Esophagus squamous epithelium (tissue), 5 donors: ENCODE results near the gene CORIN. TPM values are rescaled to one million over a fixed set of nuclear protein-coding genes. Genes with fewer than 3 reads are reported as not detected.

Source experiments
- DNase-seq: peaks from one replicate; lab custom pipeline; 2025; lab: John Stamatoyannopoulos, UW
- H3K27ac ChIP-seq, 4 donors: fragments of 200-600 bp; sonication (generic); one replicate each; pipeline ENCODE4 v1.5.1; 2016 to 2019; ENCODE audit warnings: mild to moderate bottlenecking in 1 of 4
- H3K27me3 ChIP-seq, 4 donors: fragments of 200-600 bp; sonication (generic); 1 replicate in 3 of 4; 2 replicates in 1 of 4; pipeline versions ENCODE4 v1.5.1 to v1.6.0; 2017 to 2021; ENCODE audit warnings: antibody characterized with exemption in 1 of 4
- H3K36me3 ChIP-seq, 3 donors: fragments of 200-600 bp; sonication (generic); one replicate each; pipeline ENCODE4 v1.5.1; 2016 to 2019
- H3K4me1 ChIP-seq, 3 donors: fragments of 200-600 bp; sonication (generic); one replicate each; pipeline ENCODE4 v1.5.1; 2017 to 2019
- H3K4me3 ChIP-seq, 4 donors: fragments of 200-600 bp; sonication (generic); 1 replicate in 3 of 4; 2 replicates in 1 of 4; pipeline ENCODE4 v1.5.1; 2016 to 2019; ENCODE audit warnings: mild to moderate bottlenecking in 2 of 4, moderate library complexity in 1 of 4
- H3K9me3 ChIP-seq, 3 donors: fragments of 200-600 bp; sonication (generic); one replicate each; pipeline ENCODE4 v1.5.1; 2016 to 2019
- CTCF ChIP-seq, 6 experiments: fragments of 450-650 bp in 4 of 6; fragments of 200-600 bp in 2 of 6; sonication (generic) in 2 of 6; IDR thresholded peaks; one replicate each; pipeline ENCODE4 v1.5.1; 2016 to 2019; ENCODE audit warnings: antibody characterized with exemption in 6 of 6, mild to moderate bottlenecking in 4 of 6, moderate library complexity in 4 of 6
- POLR2A ChIP-seq, 4 donors: fragments of 450-650 bp; IDR thresholded peaks; one replicate each; pipeline ENCODE4 v1.6.1; 2017; ENCODE audit warnings: antibody characterized with exemption in 4 of 4, mild to moderate bottlenecking in 4 of 4, moderate library complexity in 3 of 4
- WGBS, 2 donors: methylation state at CpG; one replicate each; pipeline ENCODE4 v1.1.5; 2018; 5-methylcytosine and 5-hydroxymethylcytosine counted together
- intact Hi-C: fragments of 100-400 bp; cut with DNase I; formaldehyde crosslinking; loops from one replicate; pipeline ENCODE4 v1.15.0; 2022
- total RNA-seq, 4 donors: library from RNA; depleted of rRNA; stranded (reverse); fragments of >200 nt; gene quantifications; one replicate each; pipeline ENCODE4 v1.1.0, GENCODE V29; 2016
- donor health status: DM: yes; HTN: yes; CAD: no.

The CORIN gene
- total RNA-seq, 4 donors from 2014 or later = 0.08 to 4.8 (median 0.41) TPM

- DNase-seq = no peak
- Histone ChIP-seq H3K36me3 (peaks cover 0 to 30% (median 0%) of the 10 kb centered on the region in 3 donors), H3K4me1 (no peaks in the 10 kb centered on the region), H3K27ac (no peak overlapping the region), H3K27me3 (no peaks in the 10 kb centered on the region), H3K9me3 (no peaks in the 10 kb centered on the region), H3K4me3 (no peak overlapping the region)
- intact Hi-C loops = no loop called here
- WGBS, 2 donors = 57% methylated on average over 1 of the region's 1 CpG
- TF ChIP-seq POLR2A (IDR thresholded peaks at IDR 0.05) (no peak), CTCF (IDR thresholded peaks at IDR 0.05) (no peak)
Measured at GRCh38 chr4:47597696-47598095, 240.2 kb downstream of the CORIN start.

- Histone ChIP-seq H3K36me3 (peaks cover 0 to 93% (median 34%) of the 10 kb centered on the region in 3 donors), H3K4me1 (no peaks in the 10 kb centered on the region), H3K9me3 (peaks cover 0 to 12% (median 8%) of the 10 kb centered on the region in 3 donors), H3K27me3 (no peaks in the 10 kb centered on the region), H3K27ac (no peak overlapping the region), H3K4me3 (no peak overlapping the region)
- no peak for DNase-seq
- 83 to 89% methylated on average over 1 of the region's 1 CpG for WGBS, 2 donors
- intact Hi-C loops = no loop called here
- TF ChIP-seq POLR2A (IDR thresholded peaks at IDR 0.05) (no peak), CTCF (IDR thresholded peaks at IDR 0.05) (no peak)
Measured at GRCh38 chr4:47590325-47590724, 247.5 kb downstream of the CORIN start.

GRCh38 chr4:47579235-47579634 is 258.6 kb downstream of the CORIN start:
- Histone ChIP-seq H3K27me3 (no peaks in the 10 kb centered on the region), H3K36me3 (peaks cover 0 to 99% (median 19%) of the 10 kb centered on the region in 3 donors), H3K4me3 (no peak overlapping the region), H3K4me1 (no peaks in the 10 kb centered on the region), H3K9me3 (no peaks in the 10 kb centered on the region), H3K27ac (peak overlapping the region in 3 of 4 donors; percentile 31 to 78 (median 71))
- no peak for DNase-seq
- 53 to 70% methylated on average over 3 of the region's 3 CpGs for WGBS, 2 donors
- TF ChIP-seq CTCF (IDR thresholded peaks at IDR 0.05) (no peak), POLR2A (IDR thresholded peaks at IDR 0.05) (no peak)
- intact Hi-C loops = no loop called here

GRCh38 chr4:47577779-47578553 is 259.9 kb downstream of the CORIN start:
- Histone ChIP-seq H3K4me1 (no peaks in the 10 kb centered on the region), H3K36me3 (peaks cover 0 to 99% (median 25%) of the 10 kb centered on the region in 3 donors), H3K27ac (peak overlapping the region in 3 of 4 donors; percentile 71 to 78 (median 72)), H3K27me3 (no peaks in the 10 kb centered on the region), H3K9me3 (no peaks in the 10 kb centered on the region), H3K4me3 (peak overlapping the region in 1 of 4 donors; percentile 18)
- WGBS, 2 donors = 69 to 70% methylated on average over 7 of the region's 7 CpGs
- no peak for DNase-seq
- intact Hi-C loops = no loop called here
- TF ChIP-seq CTCF (IDR thresholded peaks at IDR 0.05) = no peak
- TF ChIP-seq POLR2A (IDR thresholded peaks at IDR 0.05) = no peak

- no peaks in the 10 kb centered on the region for H3K9me3 ChIP-seq
- no peak overlapping the region for H3K4me3 ChIP-seq
- no peak overlapping the region for H3K27ac ChIP-seq
- intact Hi-C loops = no loop called here
- 85 to 88% methylated on average over 3 of the region's 3 CpGs for WGBS, 2 donors
- no peaks in the 10 kb centered on the region for H3K27me3 ChIP-seq
- TF ChIP-seq POLR2A (IDR thresholded peaks at IDR 0.05) (no peak), CTCF (IDR thresholded peaks at IDR 0.05) (no peak)
- peaks cover 0 to 99% (median 23%) of the 10 kb centered on the region in 3 donors for H3K36me3 ChIP-seq
- no peaks in the 10 kb centered on the region for H3K4me1 ChIP-seq
- DNase-seq = no peak
Measured at GRCh38 chr4:47572981-47573380, 264.9 kb downstream of the CORIN start.
